HG02678 (cell line): Measurements from ENCODE around the gene SYT13.

Source experiments
- ATAC-seq: cut with Tn5 transposase; IDR thresholded peaks from one replicate; pipeline ENCODE4 v1.9.1; 2021; ENCODE audit warnings: mild to moderate bottlenecking, moderate library complexity; ENCODE audit not compliant: unreplicated experiment

Gene SYT13, protein sequence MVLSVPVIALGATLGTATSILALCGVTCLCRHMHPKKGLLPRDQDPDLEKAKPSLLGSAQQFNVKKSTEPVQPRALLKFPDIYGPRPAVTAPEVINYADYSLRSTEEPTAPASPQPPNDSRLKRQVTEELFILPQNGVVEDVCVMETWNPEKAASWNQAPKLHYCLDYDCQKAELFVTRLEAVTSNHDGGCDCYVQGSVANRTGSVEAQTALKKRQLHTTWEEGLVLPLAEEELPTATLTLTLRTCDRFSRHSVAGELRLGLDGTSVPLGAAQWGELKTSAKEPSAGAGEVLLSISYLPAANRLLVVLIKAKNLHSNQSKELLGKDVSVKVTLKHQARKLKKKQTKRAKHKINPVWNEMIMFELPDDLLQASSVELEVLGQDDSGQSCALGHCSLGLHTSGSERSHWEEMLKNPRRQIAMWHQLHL

DNA sequence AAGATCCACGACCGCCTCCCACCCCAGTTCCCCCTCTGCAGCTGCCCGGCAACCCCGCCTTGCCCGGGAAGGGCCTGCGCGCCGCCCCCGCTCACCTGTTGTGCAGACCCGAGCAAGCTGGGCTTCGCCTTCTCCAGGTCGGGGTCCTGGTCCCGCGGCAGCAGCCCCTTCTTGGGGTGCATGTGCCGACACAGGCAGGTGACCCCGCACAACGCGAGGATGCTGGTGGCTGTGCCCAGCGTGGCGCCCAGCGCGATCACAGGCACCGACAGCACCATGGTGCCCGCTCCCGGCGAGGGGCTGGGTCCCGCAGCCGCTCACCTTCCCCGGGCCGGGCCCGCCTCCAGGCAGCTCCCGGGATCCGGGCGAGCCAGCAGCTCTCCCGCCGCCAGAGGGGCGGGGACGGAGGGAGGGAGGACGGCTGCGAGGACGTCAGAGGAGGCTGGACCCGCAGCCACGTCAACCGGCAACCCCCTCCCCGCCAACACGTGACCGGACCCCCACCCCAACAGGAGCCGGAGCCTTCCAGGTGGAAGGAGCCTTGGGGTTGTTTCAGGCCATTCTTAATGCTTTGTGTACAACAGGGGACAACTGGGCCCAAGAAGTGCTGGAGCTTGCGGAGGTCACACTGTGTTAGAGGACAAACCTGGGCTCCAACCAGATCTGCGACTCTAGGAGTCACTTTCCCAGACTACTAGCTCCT lies at the start of gene SYT13:
Gene SYT13 (minus strand): TSS at position 412 of the 703 bp plus-strand sequence. CDS start 134 bp downstream, at position 278.
- ATAC-seq = no peak

DNA sequence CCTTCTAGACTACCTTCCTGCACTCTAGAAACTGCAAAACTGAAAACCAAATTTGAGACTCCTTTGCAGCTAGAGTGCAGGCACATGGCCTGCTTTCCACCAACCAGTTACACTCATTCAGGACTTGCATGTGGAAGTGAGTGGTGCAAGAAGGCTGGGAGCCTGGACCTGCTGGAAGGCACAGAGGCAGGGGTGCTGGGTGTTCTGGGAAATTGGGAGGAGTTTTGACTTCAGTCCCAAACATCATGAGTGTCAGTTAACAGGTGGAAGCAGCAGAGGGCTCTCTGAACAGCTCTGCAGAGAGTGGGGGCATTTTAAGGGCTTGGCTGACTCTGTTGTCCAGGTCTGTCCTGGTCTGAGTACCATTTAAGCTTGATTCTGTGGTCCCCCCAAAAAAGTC lies 49.3 kb upstream of the SYT13 start:
- no peak for ATAC-seq

DNA sequence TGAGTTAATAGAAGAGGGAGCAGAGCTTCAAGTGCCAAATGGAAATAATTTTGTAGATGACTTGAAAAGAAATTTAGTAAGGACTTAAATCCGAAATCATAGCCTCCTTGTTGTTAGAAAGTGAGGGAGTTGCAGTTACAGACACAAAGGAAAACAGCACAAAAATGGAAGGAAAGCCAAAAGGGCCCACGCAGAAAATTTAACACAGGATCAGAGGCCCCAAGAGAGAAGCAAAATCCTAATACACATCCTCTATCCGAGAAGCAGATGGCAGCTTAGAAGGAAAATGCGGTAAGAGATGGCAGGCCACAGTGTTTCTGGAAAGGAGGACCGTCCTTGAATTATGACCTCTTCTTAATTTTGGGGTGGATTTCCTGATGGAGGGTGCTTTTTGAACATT lies 48.7 kb upstream of the SYT13 start:
- ATAC-seq = no peak

DNA sequence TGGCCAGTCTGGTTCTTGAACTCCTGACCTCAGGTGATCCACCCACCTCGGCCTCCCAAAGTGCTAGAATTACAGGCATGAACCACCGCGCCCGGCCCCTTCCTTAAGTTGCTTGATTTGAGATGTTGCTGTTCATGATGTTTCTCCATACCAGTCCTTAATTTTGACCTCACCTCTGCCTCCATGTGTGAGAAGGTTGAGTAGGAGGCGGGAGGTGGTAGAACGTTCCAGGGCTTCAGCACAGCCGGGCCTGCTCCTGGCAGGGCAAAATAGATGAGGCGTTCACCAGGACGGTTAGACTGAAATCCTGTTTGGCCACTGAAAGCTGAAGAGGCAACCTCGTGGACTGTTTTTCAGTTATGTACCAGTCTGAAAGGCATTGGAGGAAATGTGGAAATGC lies 48.3 kb upstream of the SYT13 start:
- no peak for ATAC-seq

DNA sequence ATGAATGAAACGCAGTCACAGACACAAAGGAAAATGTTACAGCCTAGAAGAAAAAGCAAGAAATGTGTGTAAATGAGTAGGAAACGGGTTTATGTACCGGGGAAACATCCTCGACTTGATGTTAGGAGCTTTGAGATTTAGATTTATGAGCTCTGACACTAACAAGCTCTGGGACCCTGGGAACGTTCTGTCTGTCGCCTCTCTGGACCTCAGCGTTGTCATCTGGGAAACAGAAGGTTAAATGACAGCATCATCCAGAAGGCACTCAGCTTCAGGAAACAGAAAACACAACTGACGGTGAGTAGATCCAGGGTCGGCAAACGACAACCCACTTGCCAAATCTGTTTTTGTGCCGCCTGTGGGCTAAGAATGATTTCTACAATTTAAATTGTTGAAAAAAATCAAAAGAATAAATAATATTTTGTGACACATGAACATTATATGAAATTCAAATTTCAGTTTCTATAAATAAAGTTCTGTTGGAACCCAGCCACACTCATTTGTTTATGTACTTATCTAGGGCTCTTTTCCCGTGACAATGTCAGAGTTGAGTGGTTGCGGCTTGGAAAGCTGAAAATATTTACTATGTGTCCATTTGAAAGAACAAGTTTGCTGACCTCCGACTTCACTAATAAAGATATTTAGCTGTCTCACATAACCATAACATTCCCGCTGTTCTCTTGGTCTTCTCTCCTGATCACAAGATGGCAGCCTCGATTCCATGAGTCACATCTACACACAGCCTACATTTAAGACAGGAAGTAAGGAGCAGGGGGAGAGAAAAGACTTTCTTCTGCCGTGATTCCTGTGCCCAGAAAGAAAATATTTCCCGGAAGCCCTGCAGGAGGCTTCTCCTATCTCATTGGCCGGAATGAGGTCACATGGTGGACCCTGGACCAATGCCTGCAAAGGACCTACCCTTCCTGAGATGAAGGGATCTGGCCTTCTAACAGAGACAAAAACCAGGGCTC lies 47.1 kb upstream of the SYT13 start:
- ATAC-seq = no peak

DNA sequence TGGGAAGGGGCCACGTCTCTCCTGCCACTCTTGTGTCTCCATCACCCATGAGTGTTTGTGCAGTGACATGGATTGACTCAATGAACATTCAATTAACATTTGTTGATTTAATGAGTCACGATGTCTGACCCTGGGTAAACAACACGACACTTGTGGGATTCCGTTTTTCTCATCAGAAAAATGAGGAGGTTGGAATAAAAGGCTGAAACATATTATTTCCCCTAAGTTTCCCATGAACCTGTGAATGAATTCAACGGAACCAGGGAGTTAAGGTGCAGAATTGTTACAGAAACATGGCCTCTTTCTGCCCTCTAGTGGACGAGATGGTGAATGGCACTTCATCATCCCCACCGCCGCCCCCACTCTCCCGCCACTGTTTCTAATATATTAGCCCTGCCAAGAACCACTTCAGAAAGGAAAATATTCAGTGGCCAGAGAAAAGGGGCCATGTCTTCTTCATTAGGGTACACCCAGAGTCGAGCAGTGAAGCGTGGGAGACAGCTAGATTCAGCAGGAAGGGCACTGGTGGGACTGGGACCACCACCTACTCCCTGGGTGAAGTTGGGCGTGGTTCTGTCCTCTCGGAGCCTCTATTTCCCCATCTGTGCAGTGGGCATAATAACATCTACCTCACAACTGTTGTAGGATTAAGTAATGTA lies 46.3 kb upstream of the SYT13 start:
- no peak for ATAC-seq

DNA sequence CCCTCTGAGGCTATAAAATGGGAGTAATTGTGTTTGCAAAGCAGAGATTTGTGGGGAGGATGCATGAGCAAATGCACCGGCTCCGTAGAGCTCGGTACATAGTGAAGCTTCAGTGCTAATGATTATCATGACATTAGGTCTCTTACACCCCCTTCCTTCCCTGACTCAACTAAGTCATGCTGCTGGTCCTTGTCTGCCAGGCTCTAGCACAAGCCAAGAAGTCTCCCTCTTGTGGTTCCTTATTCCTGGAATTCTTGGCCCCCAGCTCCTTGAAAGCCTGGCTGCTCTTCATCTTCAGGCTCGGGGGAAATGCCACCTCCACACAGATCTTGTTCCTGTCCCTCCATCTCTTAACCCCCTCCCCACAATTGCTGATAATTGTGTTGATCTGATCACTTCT lies 45.7 kb upstream of the SYT13 start:
- no peak for ATAC-seq

DNA sequence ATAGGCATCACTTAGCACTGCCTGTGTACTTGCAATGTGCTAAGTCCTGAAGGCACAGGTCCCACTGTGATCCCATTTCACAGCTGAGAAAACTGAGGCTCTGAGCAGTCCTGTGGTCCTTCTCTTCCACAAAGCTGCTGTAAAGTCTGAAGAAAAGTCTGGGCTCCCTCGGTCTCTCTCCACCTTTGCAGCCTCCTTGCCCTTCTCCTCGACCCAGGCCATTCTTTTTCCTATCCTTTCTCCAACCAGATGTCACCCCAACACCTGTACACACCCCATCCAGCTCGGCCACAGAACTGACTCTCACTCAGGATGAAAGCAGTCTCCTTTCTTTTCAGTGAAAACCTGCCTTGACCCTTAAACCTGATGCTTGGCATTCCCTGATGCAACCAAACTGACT lies 42.6 kb upstream of the SYT13 start:
- ATAC-seq = no peak

DNA sequence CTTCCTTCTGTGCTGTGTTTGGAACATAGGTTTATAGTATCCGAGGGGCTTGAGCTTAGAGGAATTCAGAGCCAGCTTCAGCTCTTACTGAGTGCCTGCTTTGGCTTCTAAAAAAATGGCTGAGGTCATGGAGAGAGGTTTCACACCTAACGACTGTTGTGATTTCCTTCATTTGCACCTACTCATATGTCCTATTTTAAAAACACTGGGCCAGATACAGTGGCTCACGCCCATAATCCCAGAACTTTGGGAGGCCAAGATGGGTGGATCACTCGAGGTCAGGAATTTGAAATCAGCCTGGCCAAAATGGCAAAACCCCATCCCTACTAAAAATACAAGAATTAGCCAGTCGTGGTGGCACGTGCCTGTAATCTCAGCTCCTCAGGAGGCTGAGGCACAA lies 38.3 kb upstream of the SYT13 start:
- no peak for ATAC-seq

DNA sequence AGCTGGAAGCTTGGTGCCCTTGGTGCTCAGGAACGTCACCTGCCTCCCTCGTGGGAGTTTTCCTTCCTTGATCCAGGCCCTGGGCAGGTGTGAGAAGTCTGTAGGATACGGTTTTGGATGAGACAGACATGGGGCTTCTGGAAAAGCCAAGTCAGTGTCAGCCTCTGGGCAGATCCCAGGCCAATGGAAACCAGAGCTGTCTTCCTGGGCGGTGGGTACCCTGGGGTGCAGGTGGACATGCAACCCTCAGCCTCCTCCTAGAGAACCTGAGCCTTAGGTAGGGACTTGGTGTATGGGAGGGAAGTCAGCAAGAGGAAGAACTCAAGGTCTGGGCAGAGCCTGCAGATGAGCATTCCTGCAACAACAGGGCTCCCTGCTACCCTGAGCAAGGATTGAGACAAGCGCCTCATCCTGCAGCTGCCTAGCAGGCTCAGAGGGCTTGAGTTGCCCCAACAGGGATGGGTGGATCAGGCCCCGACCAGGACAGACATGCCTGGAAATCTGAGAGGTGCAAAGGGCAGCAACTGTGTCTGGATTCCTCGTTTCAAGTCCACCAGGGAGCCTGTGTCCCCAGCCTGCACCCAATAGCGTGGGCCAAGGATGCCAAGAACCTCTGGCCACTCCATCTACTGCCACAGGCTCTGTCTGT lies 37.6 kb upstream of the SYT13 start:
- ATAC-seq = no peak

DNA sequence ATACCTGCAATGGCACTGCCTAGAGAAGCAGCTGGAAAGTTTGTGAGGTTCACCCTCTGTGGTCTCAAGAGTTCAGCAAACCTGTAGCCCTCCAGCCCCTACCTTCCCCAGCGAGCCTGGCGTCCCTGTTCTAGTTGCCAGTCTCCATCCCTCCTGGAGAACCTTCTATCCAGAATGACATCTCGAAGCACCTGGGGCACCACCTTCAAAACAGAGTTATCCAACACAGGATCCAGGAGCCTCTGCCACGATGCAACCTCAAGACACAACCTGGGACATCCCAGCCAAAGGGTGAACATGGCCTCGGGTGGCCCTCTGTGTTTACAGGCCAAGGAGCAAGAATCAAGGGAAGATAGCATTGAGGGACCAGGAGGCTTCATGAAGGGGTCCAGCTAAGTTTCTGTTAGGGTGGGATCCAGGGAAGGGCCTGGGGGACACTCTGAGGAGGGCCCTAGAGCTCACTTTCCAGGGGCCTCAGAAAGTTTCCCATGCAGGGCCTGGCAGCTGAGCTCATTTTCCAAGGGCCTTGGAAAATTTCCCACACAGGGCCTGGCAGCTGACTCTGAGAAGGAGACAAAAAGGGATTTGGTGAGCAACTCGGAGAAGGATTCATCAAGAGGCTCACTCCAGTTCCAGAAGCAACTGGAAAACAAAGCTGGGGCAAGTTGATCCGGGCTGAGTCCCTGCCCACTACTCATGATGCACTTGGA lies 36.9 kb upstream of the SYT13 start:
- no peak for ATAC-seq

DNA sequence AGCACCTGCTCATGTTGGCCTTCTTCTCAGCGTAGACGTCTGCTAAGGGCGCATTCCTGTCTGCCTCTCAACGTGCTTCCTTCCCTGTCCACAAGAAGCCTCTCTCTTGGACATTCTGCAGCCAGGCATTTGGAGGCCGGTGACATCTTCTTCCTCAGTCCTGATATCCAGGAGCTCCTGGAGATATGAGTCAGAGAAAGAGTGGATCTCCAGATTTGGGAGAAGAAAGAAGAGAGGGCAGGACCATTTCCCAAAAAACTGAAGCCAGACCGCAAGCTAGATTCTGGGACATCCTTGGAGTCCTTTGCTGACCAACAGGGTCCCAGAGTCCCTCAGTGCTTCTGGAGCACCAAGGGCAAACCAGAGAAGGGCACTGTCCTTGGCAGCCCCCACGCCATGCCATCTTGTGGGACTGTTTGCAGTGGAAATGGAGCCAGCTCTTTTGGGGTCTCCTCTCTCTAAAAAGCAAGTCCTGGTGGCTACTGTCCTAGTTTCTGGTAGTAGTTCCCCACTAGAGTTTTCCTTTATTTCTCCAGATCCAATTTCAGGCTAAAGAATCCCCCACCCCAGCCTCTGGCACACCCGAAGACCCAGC lies 36.1 kb upstream of the SYT13 start:
- no peak for ATAC-seq

DNA sequence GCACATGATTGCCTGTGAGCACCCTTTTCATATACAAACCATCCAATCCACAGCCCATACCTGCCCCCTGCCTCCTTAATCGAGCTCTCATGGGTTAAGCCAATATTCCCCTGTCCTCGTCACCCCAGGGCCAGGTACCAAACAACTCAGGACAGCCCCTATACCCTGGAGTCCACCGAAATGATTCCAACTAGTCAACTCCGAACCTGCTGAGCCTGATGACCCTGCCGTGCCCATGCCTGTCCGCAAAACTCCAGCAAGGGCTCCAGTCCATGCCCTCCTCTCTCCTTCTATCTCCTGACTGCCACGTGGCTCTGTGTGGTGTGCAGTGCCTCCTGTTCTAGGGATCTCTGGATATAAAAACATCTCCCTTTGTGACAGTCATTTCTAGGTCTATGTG lies 35.5 kb upstream of the SYT13 start:
- ATAC-seq = no peak

DNA sequence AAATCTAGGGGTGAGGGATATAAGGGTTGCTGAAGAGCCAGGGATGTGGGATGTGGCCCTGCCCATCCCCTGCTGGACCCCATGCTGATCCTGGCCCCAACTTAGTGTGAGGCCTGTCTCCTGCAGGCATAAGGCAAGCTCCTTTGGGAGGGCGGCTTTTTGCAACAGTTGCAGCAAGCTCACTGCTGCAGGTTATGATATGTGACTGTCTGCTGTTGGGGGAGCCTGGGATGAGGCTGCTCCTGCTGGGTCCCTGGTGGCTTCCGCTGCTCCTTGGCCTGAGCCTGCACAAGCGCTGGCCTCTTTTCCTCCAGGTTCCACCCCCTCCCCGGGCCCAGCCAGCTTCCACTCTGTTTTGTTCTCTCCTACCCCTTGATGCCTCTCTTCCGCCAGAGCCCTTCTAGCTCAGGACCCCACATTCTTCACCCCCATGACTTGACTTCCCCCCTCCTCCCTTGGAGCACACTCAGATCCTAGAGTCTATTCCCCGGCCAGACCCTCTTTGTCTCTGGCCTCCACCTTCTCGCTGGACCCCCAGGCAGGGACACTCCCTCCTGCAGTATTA lies 35.0 kb upstream of the SYT13 start:
- ATAC-seq = no peak

DNA sequence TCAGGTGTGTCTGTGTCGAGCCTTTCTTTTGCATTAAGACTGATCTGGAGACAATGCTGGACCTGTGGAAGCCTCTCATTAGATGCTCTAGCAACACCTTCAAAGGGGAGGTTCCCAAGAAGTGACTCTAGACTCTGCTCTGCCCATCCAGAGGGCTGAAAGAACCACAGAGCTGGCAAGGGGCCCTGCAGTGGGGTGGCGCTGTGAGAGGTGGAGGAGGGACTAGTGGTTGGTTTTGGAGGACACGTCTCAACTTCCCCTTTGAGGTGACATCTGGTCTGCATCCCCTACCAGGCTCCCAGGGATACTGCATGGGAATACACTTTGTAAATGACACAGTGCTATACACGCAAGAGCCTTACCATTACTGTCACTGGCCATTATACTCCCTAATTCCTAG lies 34.2 kb upstream of the SYT13 start:
- ATAC-seq = no peak

DNA sequence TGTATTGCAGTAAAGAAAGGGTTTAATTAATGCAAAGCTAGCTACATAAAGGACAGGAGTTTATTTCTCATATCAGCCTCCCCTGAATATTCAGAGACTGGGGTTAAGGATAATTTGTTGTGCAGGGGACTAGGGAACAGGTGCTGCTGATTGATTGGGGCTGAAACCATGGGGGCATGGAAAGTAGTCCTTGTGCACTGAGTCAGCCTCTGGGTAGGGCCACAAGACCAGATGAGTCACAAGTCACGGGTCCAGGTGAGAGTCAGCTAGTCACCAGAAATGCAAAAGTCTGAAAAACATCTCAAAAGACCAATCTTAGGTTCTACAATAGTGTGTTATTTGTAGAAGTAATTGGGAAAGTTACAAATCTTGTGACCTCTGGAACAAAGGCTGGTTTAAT lies 32.9 kb upstream of the SYT13 start:
- no peak for ATAC-seq

DNA sequence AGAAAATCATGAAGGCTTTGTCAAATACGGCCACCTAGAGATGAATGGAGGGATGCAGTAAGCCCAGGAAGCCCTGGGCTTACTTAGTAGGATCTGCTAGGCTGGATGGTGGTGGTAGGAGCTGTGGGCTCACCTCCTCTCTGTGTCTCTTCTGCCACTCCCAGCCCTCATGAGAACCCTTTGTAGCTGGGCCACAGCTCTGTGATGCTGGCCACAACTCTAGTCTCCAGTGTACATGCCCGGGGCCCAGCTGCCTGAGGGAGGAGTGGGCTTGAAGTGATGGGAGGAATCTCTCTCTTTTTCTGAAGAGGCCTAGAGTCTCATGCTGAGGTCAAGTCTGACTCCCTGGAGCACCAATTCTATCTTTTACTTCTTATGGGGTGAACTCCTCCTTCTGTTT lies 32.4 kb upstream of the SYT13 start:
- no peak for ATAC-seq

DNA sequence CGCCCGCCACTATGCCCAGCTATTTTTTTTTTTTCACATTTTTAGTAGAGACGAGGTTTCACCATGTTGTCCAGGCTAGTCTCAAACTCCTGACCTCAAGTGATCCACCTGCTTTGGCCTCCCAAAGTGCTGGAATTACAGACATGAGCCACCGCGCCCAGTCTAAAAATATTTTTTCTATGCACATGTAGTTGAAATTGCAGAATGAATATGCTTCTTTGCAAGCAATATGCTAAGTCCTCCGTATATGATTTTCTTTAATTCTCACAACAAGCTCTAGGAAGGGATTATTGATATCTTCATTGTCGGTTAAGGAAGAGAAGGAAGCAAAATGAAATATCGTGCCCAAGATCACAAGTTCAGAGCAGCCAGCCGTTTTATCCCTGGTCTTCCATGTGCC lies 30.1 kb upstream of the SYT13 start:
- ATAC-seq = no peak

DNA sequence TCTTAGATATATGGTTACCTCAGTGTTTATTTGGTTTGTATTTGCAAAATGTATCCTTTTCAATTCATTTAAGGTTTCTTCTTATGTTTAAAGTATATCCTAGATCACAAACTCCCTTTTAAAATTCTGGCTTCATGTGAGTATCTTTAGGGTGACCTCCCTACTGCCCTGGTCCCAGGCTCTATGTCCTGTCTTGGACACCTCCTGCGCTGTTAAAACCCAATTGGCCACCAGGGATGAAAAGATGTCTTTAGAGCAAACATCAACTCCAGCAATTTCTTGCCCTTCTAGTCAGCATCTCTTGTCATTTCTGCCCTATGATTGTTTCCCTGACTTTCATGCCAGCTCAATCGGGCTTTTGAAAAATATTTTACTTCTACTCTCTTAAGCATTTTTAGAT lies 28.8 kb upstream of the SYT13 start:
- ATAC-seq = no peak
